ENCODE data around the gene AXL. TPM values are rescaled to one million over a fixed set of nuclear protein-coding genes. Genes with fewer than 3 reads are reported as not detected.
A peak's percentile ranks its signal among the peaks of the same experiment; 100 is the strongest.

Gene AXL
- total and polyA plus RNA-seq, 5 donors: 12.3 to 43.6 (median 37.8) TPM

DNA sequence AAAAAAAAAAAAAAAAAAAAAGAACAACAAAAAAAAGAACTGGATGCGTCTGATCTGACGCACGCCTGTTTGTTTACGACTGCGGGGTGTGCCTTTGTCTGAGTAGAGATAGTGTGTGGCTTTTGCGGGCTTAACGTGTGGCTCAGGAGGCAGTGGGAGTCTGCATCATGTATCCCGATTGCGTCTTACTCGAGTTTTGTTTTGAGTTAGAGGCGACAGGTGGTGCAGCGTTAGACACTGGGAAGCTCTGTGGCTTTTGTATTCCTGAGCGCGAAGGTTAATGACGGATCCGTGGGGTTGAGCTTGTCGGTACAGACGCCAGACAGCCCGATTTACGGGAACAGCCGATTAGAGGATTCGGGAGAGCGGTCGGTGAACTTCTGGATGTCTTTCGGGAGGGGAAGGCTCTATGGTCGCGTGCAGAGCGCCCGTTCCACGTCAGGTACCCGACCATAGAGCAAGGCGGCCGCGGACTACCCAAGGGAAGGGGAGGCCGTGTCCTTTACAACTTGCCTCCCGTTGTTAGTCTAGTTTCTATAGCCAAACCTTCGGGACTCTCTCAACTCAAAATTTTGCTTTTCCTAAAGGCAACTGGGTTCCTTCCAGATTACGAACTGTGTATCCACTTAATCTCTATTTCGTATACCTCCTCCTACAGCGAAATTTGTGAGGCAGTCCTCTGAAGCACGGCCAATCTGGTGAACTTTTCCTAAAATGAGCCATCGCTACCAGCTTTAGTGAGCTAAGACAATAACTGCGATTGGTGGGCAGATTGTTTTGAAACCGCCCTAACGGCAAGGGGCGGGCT is 44.2 kb downstream of the AXL start:
- WGBS: under 1% methylated on average over 46 of the region's 46 CpGs
- peak; percentile 55 to 88 (median 85) for DNase-seq
- ATAC-seq: peak; percentile 9 to 22
- no peaks in the 10 kb centered on the region for H3K27me3 ChIP-seq (ENCODE audit: control insufficient read depth, insufficient read depth)
- intact Hi-C loops (cut with DNase I): loop anchor here in 3 of 4 donors (2.0 to 5.0 kb wide), 4 partner anchors 44 to 58 kb away; partner anchors contain the start of gene AXL (in 1 of the 3)
- no peaks in the 10 kb centered on the region for H3K9me3 ChIP-seq (ENCODE audit: control insufficient read depth, low read length)
- H3K27ac ChIP-seq (ENCODE audit: low read length): peak overlapping the region; percentile 100
- peaks cover 6% of the 10 kb centered on the region for H3K4me1 ChIP-seq (ENCODE audit: control insufficient read depth, insufficient read depth, low read length)
- peak overlapping the region; percentile 75 for H3K4me3 ChIP-seq (ENCODE audit: low read length)

DNA sequence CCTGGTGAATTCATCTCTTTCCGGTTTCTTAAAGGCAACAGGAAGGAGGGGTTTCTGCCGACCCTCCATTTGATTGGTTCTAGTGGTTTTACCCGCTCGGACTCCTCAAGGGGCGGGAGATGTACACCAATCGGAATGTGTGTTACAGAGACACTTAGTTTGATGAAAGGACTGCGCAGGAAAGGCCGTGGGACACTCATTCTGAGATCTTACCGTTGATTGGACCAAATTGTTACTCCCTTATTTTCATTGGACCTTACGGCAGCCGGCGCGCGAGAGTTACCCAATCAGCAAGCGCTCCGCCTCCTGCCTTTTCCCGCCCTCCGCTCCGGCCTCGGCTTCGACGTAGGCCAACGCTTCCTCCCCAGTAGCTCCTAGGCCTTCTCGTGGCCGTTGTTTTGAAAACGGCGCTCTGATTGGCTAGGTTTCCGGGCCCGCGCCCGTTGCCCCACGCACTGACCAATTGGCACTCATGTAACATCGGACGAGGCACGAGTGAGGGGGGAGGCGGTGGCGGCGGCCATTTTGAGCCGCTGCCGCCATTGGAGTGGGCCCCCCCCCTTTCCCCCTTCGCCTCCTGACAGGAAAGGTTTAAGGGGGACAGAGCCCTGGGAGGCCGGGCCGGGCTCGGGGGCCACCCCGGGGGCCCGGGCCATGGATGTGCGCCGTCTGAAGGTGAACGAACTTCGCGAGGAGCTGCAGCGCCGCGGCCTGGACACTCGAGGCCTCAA is 45.0 kb downstream of the AXL start, which contains the start of gene HNRNPUL1:
Gene HNRNPUL1, plus strand, starts transcription at position 523 of the 731 bp plus-strand sequence. Its CDS starts 132 bp downstream, at position 655.
- peak; percentile 91 for ATAC-seq
- no peaks in the 10 kb centered on the region for H3K9me3 ChIP-seq (ENCODE audit: control insufficient read depth, low read length)
- WGBS: under 1% methylated on average over 55 of the region's 55 CpGs
- intact Hi-C loops (cut with DNase I): loop anchor here in 3 of 4 donors (2.0 to 5.0 kb wide), 4 partner anchors 43 to 59 kb away; partner anchors contain the start of gene AXL (in 1 of the 3)
- no peaks in the 10 kb centered on the region for H3K27me3 ChIP-seq (ENCODE audit: control insufficient read depth, insufficient read depth)
- peak; percentile 98 to 99 (median 99) for DNase-seq
- H3K4me1 ChIP-seq (ENCODE audit: control insufficient read depth, insufficient read depth, low read length): peaks cover 6% of the 10 kb centered on the region
- peak within 1 kb of the TSS; percentile 75 for H3K4me3 ChIP-seq (ENCODE audit: low read length)
- peak within 1 kb of the TSS; percentile 100 for H3K27ac ChIP-seq (ENCODE audit: low read length)

DNA sequence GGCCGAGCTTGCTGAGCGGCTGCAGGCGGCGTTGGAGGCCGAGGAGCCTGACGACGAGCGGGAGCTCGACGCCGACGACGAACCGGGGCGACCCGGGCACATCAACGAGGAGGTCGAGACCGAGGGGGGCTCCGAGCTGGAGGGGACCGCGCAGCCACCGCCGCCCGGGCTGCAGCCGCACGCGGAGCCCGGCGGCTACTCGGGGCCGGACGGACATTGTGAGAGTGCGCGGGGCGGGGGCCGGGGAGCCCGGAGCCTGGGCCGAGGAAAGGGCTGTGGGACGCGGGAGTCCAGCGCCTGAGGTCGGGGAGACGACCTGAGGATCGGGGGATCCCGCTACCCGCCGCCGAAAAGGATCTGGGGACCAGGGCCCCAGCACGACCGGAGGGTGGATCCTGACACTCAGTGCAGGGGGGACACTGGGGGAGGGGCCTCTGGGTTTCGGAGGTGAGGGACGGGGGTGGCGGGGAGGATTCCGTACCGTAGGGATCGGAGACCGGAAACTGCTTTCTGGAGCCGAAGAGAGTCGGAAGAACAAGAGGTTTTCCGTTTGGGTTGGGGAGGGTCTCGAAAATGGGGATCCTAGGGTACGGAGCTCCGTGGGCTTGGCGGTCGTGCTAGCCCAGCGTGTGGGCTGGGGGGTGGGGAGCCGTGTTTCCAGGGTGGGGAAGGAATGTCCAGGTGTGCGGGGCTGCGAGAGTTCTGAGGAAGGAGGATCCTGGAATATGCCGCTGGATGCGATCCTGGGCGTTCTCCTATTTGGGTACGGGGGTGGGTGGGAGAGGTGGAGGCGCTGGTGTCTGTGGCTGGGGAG is 45.8 kb downstream of the AXL start:
- intact Hi-C loops (cut with DNase I): loop anchor here in 3 of 4 donors (5.0 kb wide), 3 partner anchors 38 to 57 kb away; no protein-coding TSS in a partner anchor
- peak overlapping the region; percentile 87 for H3K27ac ChIP-seq (ENCODE audit: low read length)
- no peaks in the 10 kb centered on the region for H3K9me3 ChIP-seq (ENCODE audit: control insufficient read depth, low read length)
- under 1% methylated on average over 75 of the region's 75 CpGs for WGBS
- ATAC-seq: peak; percentile 1 to 7
- peak; percentile 66 to 83 (median 81) for DNase-seq
- H3K27me3 ChIP-seq (ENCODE audit: control insufficient read depth, insufficient read depth): no peaks in the 10 kb centered on the region
- peaks cover 6% of the 10 kb centered on the region for H3K4me1 ChIP-seq (ENCODE audit: control insufficient read depth, insufficient read depth, low read length)
- H3K4me3 ChIP-seq (ENCODE audit: low read length): peak overlapping the region; percentile 70

DNA sequence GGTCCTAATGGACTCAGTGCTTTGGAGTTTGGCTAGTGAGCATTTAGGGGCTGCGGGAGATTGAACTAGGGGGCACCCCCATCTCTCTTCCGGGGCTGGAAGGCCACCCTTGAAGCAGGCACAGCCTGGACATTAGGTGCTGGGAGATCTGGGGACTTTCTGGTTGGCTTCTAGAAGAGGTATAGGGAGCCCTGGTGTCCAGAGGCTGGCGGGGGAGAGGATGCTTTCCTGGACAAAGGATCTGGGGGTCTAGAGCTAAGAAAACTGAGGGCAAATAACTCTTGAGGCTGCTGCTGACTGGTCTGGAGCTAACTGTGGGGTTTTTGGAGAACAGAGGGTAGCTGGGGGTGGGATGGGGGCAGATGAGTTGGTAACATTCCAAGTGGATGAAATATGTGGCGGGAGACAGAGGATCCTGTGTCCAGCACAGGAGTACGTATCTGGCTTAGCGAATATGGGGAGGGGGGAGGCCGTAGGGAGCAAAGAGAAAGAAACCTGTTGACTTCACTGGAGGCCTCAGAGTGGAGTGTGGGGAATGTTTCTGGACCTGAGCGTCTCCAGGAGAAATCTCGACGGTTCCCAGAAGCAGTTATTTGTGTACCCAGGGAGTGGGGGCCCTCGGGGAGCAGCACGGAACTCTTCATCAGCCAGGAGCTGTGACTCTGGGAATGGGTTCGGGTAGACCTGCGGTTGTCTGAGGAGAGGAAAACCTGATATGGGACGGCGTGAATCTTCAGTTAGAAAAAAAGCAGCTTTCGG is 46.6 kb downstream of the AXL start:
- Histone ChIP-seq H3K4me3 (ENCODE audit: low read length) (peak overlapping the region; percentile 70), H3K27me3 (ENCODE audit: control insufficient read depth, insufficient read depth) (no peaks in the 10 kb centered on the region), H3K9me3 (ENCODE audit: control insufficient read depth, low read length) (no peaks in the 10 kb centered on the region), H3K4me1 (ENCODE audit: control insufficient read depth, insufficient read depth, low read length) (peaks cover 6% of the 10 kb centered on the region), H3K27ac (ENCODE audit: low read length) (peak overlapping the region; percentile 87)
- WGBS: 9% methylated on average over 17 of the region's 17 CpGs
- intact Hi-C loops (cut with DNase I): loop anchor here in 1 of 4 donors (5.0 kb wide), 1 partner anchor 37 kb away; no protein-coding TSS in a partner anchor
- ATAC-seq (no peak), DNase-seq (peak in 1 of 3 donors; percentile 19)

DNA sequence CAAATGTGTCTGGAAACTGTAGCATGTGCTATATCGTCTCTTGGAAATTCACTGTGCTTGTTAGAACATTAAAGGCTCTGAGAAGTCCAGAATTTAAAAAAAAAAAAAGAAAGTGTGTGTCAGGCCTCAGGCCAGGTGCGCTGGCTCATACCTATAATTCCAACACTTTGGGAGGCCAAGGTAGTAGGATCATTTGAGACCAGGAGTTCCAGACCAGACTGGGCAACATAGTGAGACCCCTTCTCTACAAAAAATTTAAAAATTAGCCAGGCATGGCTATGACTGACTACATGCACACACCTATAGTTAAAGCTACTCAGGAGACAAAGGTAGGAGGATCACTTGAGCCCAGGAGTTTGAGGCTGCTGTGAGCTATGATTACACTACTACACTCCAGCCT is 50.0 kb downstream of the AXL start:
- intact Hi-C loops (cut with DNase I): loop anchor here in 1 of 4 donors (5.0 kb wide), 1 partner anchor 33 kb away; no protein-coding TSS in a partner anchor
- no peak overlapping the region for H3K27ac ChIP-seq (ENCODE audit: low read length)
- no peaks in the 10 kb centered on the region for H3K9me3 ChIP-seq (ENCODE audit: control insufficient read depth, low read length)
- DNase-seq: no peak
- no peak overlapping the region for H3K4me3 ChIP-seq (ENCODE audit: low read length)
- H3K4me1 ChIP-seq (ENCODE audit: control insufficient read depth, insufficient read depth, low read length): peaks cover 6% of the 10 kb centered on the region
- WGBS: 96% methylated on average over 2 of the region's 2 CpGs
- no peak for ATAC-seq
- no peaks in the 10 kb centered on the region for H3K27me3 ChIP-seq (ENCODE audit: control insufficient read depth, insufficient read depth)

DNA sequence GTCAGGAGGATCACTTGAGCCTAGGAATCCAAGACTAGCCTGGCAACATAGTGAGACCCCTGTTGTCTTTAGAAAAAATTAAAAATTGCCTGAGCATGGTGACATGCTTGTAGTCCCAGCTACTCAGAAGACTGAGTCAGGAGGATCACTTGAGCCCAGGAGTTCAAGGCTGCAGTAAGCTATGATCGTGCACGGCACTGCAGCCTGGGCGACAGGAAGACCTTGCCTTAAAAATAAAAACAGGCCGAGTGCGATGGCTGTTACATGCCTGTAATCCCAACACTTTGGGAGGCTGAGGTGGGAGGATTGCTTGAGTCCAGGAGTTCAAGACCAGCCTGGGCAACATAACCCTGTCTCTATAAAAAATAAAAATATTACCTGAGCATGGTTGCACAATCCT is 50.5 kb downstream of the AXL start:
- ATAC-seq (no peak), DNase-seq (no peak)
- Histone ChIP-seq H3K27me3 (ENCODE audit: control insufficient read depth, insufficient read depth) (no peaks in the 10 kb centered on the region), H3K9me3 (ENCODE audit: control insufficient read depth, low read length) (no peaks in the 10 kb centered on the region), H3K4me3 (ENCODE audit: low read length) (no peak overlapping the region), H3K4me1 (ENCODE audit: control insufficient read depth, insufficient read depth, low read length) (peaks cover 6% of the 10 kb centered on the region), H3K27ac (ENCODE audit: low read length) (no peak overlapping the region)
- intact Hi-C loops (cut with DNase I): loop anchor here in 1 of 4 donors (5.0 kb wide), 1 partner anchor 33 kb away; no protein-coding TSS in a partner anchor
- 88% methylated on average over 5 of the region's 5 CpGs for WGBS

DNA sequence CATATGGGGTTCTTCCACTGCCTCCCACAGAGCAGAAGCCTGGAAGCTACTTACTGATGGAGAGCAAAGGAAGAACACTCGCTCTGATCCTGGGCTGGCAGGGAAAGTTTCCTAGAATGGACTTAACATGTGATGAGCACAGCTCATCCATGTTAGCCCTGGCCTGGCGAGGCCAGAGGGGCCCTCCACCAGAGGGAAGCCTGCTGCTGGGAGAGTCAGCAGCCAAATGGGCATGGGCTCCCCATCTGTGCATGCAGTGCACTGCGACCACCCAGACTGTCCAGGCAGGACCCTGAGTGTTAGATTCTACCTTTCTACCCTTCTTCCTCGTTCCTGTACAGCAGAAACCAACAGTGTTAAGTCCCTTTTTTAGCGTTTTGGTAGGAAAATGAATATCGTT is 54.1 kb downstream of the AXL start:
- ATAC-seq (no peak), DNase-seq (no peak)
- no peaks in the 10 kb centered on the region for H3K4me1 ChIP-seq (ENCODE audit: control insufficient read depth, insufficient read depth, low read length)

DNA sequence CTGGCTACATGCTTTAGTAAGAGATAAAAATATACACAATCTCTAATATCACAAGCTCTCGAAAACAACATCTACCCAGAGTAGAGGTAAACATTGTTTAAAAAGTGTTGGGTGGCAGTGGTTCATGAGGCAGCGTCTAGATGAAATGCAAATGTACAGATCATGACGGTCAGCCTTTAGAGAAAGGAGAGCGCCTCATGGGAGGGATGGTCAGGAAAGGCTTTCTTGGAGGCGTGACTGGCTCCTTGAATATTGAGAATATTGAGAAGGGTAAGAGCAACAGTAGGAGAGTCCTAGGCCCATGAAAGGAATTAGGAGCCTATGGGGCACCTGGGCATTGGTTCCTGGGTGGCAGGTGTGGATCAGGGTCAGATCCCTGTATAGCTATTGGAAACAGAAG is 55.8 kb downstream of the AXL start:
- no peak for DNase-seq
- Histone ChIP-seq H3K27ac (ENCODE audit: low read length) (no peak overlapping the region), H3K9me3 (ENCODE audit: control insufficient read depth, low read length) (no peaks in the 10 kb centered on the region), H3K4me1 (ENCODE audit: control insufficient read depth, insufficient read depth, low read length) (no peaks in the 10 kb centered on the region), H3K4me3 (ENCODE audit: low read length) (no peak overlapping the region), H3K27me3 (ENCODE audit: control insufficient read depth, insufficient read depth) (no peaks in the 10 kb centered on the region)
- WGBS: 92% methylated on average over 5 of the region's 5 CpGs
- intact Hi-C loops (cut with DNase I): no loop called here
- ATAC-seq: no peak

More for the DNA sequence above, 54.1 kb downstream of the AXL start:
- 88% methylated on average over 6 of the region's 6 CpGs for WGBS
- intact Hi-C loops (cut with DNase I): no loop called here
- Histone ChIP-seq H3K27me3 (ENCODE audit: control insufficient read depth, insufficient read depth) (no peaks in the 10 kb centered on the region), H3K27ac (ENCODE audit: low read length) (no peak overlapping the region), H3K9me3 (ENCODE audit: control insufficient read depth, low read length) (no peaks in the 10 kb centered on the region), H3K4me3 (ENCODE audit: low read length) (no peak overlapping the region)

DNA sequence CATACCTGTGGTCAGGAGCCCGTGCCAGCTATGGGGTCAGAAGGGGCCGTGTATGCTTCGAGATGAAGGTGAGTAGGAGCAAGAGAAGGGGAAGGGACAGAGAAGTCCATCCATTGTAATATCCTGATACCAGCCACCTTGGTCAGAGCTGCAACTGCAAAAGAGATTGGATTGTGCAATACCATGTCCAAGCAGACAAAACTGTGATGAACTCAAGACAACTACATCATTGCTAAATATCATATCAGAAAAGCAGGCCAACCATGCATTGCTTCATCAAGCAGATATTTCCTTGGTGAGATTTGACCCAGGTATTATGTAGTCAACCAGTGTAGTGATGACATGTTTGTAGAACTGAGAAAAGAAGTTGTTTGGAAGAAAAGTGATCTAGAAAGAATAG is 57.2 kb downstream of the AXL start:
- Histone ChIP-seq H3K9me3 (ENCODE audit: control insufficient read depth, low read length) (no peaks in the 10 kb centered on the region), H3K27ac (ENCODE audit: low read length) (no peak overlapping the region), H3K4me3 (ENCODE audit: low read length) (no peak overlapping the region), H3K4me1 (ENCODE audit: control insufficient read depth, insufficient read depth, low read length) (no peaks in the 10 kb centered on the region), H3K27me3 (ENCODE audit: control insufficient read depth, insufficient read depth) (no peaks in the 10 kb centered on the region)
- no peak for DNase-seq
- intact Hi-C loops (cut with DNase I): no loop called here
- ATAC-seq: no peak
- WGBS: 72% methylated on average over 3 of the region's 3 CpGs

DNA sequence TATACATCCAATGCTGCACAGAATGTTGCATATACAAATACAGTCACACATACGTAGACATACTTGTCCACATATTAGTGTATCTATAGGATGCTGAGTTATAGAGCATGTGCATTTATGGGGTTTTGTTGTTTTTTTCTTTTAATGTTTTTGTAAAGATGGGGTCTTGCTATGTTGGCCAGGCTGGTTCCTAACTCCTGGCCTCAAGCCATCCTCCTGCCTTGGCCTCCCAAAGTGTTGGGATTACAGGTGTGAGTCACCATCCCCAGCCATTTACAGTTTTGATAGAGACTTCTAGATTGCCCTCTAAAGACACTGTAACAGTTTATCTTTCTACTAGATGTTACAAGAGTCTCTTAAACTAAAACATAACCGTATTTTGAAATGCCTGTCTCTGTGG is 59.5 kb downstream of the AXL start:
- no peak for ATAC-seq
- 91% methylated on average over 2 of the region's 2 CpGs for WGBS
- intact Hi-C loops (cut with DNase I): no loop called here
- Histone ChIP-seq H3K4me1 (ENCODE audit: control insufficient read depth, insufficient read depth, low read length) (no peaks in the 10 kb centered on the region), H3K9me3 (ENCODE audit: control insufficient read depth, low read length) (no peaks in the 10 kb centered on the region), H3K4me3 (ENCODE audit: low read length) (no peak overlapping the region), H3K27me3 (ENCODE audit: control insufficient read depth, insufficient read depth) (no peaks in the 10 kb centered on the region), H3K27ac (ENCODE audit: low read length) (no peak overlapping the region)
- DNase-seq: no peak
